Measurements from ENCODE around the gene NAV2.

NAV2 gene

DNA sequence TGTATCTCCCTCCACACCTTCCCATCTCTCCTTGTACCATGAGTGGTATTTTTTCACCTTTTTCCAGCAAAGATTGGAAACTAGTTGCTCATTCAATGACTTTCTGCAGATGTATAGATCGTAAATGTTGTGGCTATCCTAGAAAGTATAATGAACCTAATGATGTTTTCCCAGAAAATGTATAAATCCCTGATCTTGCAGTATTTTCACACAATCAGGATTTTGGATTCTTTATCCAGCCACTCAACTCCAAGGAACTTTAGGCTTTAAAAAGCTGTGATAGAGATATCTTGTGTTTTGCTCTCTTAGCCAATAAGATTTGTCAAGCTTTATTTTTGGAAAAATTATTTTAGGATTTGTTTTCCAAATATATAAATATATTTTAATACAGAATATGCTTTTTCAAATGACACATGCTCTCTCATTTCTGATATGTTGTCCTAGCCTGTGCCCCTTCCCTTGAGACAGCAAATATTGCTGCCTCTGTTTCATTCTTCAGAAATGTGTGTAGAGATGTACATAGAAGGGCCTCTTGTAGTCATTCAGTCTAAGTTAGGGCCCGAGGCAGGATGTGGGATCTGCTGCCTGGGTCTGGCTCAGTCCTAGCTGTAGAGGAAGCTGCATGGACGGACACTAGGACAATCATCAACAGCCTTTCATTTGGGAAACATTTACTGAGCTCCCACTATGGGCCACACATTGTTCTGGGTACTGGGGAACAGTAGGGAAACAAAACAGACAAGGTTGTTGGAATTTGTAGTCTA, 62.4 kb downstream of the NAV2 start:
- DNase-seq (ENCODE audit: low read depth in 4 of 4, low spot score in 1 of 4), result no peak

DNA sequence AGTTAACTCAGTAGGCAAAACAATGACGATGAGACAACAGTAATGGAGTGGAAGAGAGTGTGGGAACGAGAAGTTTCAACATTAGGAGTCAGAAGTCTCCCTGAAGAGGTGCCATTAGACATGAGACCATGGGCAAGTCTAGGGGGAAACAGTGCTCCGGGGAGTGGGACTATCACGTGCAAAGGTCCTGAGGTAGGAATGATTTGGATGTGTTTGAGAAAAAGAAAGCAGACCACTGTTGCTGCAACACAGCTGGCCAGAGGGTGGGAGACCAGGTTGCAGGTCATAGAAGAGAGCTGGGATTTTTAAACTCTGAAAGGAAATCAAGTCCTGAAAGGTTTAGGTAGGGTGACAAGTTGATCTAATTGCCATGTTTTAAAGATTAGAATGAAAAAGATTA, 63.0 kb downstream of the NAV2 start:
- DNase-seq (ENCODE audit: low read depth in 4 of 4, low spot score in 1 of 4), result no peak

DNA sequence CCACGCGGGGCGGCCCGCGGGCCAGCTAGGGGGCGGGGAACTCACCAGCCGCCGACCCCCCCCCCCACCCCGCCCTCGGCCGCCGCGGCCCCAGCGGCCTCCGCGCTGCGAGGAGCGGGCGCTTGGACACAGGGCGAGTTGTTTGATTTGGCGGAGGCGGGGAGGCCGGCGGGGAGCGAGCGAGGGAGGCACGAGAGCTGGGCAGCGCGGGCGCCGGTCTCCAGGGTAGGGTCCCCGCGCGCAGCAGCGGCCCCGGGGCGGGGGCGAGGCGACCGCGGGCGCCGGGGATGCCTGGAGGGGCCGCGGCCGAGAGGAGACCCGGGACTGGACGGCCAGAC, 64.4 kb downstream of the NAV2 start:
- DNase-seq (ENCODE audit: low read depth in 4 of 4, low spot score in 1 of 4), result no peak

DNA sequence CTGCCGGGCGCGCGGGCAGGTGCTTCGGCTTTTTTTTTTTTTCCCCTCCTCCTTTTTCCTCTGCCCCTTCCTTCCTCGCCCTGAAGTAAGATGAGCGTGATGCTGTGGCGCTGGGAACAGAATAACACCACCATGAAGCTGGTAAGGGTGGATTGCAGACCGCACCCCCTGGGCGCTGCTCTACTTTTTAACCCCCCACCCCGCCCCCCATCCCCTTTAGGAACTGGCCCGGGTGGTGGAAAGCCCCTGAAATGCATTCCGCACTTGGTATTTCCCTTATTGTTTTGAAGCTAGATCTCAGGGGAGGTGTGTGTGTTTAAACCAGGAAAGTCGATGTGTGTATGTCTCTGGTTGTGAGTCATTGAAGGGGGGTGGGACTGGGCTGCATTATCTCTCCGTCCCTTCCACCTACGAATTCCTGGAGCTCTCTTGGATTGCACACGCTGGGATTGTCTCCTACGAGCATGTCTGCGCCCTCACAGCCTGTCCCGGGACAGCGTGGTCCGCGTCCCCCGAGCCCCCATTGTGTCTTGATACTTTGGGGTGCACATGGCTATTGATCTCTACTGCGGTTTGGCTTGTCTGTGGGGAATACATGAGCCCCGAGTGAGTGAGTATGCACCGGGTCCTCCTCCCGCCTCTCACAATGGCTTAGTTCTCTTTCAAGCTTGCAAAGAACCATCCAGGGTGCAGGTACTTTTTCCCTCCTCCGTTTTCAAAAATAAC, 64.9 kb downstream of the NAV2 start:
- DNase-seq (ENCODE audit: low read depth in 4 of 4, low spot score in 1 of 4), result no peak

DNA sequence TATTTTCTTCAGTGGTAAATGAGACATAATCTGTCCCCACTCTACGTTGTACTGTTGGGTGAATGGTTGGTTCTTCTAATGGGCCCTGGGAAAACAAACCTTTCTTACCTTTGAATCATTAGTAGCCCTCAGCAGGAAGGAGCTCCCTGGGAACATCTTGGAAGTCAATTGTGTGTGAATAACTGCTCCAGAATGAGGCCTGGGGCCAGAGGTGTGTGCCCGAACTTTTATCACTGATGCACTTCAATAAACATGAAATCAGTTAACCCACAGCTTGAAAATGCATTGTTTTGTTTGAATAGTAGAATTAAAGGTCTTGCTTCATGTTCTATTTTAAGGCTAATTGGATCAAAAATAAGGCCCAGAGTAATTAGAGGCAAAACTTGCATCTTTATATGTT, 67.1 kb downstream of the NAV2 start:
- no peak for DNase-seq (ENCODE audit: low read depth in 4 of 4, low spot score in 1 of 4)

DNA sequence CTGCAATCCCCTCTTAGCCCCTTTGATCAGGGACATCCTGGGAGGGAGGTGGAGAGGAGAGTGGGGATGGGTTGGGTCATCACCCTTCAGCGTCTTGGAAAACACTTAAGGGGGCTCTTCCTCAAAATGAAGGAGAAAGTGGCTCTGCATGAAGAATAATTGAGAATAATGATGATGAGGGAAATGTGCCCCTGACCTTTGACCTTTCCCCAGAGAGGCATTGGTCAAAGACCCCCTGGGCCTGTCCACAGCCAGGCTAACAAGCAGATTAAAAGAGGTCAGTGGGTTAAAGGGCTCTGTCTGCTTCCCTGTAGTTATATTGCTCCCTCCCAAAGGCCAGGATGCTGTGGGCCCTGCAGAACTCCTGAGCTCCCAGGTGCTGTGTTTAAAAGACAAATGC, 68.7 kb downstream of the NAV2 start:
- DNase-seq (ENCODE audit: low read depth in 4 of 4, low spot score in 1 of 4), result no peak

DNA sequence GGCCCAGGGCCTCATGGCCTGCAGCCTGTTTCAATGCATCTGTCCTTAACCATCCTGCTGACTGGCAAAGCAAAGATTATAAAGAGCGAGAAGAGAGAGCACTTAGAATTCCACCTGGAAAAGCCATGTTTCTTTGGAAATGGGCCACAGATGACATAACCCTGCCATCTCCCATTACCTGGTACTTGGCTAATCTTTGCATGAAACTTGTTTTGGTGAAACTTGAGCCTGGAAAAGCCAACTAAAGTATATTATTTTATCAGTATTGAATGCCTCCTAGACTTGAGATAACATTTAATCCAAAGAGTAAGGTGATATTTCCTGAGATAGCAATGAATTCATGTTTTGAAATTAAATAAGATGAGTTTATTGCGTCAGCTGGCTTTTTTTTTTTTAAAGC, 72.6 kb downstream of the NAV2 start:
- DNase-seq (ENCODE audit: low read depth in 4 of 4, low spot score in 1 of 4), result no peak

DNA sequence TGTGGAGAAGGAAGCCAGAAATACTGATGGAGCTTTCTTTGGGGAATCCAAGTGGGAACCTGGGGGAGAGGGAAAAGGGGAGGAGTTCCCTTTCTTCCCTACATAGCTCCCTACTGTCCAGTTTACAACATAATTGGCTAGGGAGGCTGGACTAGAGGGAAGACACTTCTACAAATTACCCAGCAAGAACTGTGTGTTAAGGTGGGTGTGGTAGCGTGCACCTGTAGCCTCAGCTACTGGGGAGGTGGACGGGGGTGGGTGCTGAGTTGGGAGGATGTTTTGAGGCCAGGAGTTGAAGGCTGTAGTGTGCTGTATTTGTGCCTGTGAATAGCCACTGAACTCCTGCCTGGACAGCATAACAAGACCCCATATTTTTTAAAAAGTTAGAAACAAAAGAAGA, 74.0 kb downstream of the NAV2 start:
- no peak for DNase-seq (ENCODE audit: low read depth in 4 of 4, low spot score in 1 of 4)

DNA sequence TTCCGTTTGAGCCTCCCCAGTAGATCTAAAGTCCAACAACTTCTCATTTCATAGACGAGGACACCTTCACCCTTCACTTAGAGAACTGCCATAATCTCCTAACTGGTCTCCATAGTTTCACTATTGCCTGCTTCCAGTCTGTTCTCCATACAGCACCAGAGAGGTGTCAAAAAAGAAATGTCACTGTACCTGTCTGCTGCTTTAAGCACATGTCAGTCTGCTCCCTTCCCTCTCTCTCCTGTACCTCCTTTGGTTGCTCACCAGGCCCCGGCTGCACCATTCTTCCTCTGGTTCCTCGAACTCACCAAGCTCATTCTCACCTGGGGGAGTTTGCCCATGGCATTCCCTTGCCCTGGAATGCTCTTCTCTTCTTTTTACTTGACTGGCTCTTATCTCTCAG, 75.8 kb downstream of the NAV2 start:
- DNase-seq (ENCODE audit: low read depth in 4 of 4, low spot score in 1 of 4), result no peak

DNA sequence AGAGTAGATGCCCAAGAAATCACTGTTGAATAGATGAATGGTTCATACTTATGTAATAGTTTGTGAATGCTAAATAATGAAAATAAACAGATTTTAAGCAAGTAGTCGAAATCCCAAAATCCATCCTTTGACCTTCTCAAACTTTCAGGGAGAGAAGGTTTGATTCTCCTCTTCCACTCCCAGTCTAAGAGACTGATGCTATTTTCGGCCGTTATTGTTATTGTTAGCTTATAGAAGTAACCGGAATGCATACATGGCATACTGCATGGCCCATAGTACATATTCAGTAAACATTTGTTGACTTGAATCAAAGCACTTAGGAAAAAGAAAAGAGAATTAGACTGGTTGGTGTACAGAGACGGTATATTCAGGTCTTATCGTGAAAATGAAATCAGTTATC, 76.6 kb downstream of the NAV2 start:
- DNase-seq (ENCODE audit: low read depth in 4 of 4, low spot score in 1 of 4), result no peak

DNA sequence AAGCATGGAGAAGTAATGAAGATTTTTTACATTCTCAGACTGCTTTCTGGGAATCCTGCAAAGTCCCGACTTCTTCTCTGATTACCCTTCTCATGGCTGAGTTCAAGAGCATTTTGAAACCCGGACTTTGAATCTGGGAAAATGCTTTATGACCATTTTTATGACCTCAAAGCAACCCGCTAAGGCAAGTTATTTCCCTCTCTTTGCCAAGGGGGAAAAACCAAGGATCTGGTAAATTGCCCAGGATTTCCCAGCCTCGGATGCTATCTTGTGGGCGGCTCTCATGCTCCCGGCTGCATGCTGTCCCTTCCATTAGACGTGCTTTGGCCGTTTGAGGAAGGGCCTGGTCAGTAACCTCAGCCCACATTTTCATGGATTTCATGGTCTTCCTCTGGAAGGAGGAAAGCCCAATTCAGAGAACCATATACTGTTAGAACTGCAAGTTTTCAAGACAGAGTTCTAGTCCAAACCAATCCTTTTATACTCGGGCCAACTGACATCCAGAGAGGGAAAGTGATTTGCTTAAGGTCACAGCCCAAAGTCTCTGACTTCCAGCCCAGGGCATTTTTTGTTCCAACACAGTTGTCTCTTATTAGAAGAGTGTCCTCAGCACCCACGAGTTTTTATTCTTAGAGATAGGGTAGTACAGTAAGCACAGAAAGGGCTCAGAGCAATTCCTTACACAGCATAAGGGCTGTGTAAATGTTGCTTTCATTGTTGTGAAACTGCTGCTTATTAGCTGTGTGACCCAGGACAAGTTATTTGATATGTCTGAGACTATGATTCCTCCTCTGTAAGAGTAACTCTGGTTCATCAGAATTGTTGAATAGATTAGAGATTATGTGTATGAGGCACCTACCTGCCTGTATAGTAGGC, 77.4 kb downstream of the NAV2 start:
- no peak for DNase-seq (ENCODE audit: low read depth in 4 of 4, low spot score in 1 of 4)

DNA sequence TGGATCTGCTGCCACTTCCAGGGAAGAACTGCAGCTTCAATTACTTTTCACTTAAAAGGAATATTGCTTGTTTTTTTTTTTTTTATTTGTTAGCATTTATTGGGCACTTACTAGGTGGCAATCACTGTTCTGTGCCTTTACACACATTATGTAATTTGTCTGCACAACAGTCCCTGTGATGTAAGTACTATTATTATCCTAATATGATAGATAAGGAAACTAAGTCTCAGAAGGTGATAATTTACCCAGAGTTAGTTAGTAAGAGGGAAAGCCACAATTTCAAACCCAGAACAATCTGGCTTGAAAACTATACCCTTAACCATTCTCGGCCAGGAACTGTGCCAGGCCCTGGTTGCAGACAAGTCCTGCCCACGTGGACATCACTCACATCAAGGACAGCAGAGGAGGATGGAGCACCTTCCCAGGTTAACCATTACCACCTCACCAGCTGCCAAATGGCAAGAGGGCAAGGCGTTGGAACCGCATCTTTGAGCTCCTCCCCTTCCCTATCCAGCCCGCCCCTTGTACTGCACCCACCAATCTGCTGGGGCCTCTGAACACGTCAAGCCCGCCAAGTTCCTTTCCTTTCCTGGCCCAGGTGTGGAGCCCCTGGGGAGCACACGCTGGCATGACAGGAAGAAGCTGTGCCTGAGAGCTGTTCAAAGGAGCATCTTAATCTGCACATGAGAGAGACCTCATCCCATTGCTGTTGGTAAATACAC, 78.4 kb downstream of the NAV2 start:
- DNase-seq (ENCODE audit: low read depth in 4 of 4, low spot score in 1 of 4), result no peak

DNA sequence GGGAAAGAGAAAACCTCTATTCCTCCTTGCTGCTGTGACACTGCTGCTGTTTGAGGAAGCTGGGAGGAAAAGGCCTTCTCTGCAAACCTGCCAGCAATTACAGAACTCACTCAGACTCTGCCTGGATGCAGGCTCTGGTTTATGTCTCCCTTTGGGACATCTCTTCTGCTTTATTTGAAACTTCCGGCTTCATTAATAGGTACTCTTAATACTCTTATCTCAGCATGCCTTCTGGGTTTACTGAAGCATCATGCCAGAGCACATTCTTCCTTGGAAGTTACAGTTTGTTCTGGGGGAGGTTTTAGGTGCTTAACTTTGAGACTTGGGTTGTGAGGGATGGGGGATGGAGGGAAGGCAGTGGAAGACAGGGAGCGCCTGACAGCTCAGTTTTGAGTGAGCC, 79.9 kb downstream of the NAV2 start:
- no peak for DNase-seq (ENCODE audit: low read depth in 4 of 4, low spot score in 1 of 4)

DNA sequence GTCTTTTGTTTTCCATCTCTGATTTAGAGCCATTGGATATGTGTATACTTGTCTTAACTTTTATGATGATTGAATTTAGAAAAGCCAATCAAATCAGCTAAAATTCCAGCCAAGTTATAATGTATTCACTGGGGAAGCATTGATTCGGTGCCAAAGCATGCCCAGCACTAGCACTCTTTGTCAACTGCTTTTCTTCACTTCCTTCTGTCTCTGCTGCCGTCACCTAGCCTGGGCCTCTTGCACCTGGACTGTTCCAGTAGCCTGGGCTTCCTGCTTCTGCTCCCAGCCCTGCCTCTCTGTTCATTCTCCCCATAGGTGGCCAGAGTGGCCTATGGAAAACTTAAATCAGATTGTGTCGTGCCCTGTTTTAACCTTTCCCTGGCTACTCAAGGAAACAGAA, 80.7 kb downstream of the NAV2 start:
- no peak for DNase-seq (ENCODE audit: low read depth in 4 of 4, low spot score in 1 of 4)

DNA sequence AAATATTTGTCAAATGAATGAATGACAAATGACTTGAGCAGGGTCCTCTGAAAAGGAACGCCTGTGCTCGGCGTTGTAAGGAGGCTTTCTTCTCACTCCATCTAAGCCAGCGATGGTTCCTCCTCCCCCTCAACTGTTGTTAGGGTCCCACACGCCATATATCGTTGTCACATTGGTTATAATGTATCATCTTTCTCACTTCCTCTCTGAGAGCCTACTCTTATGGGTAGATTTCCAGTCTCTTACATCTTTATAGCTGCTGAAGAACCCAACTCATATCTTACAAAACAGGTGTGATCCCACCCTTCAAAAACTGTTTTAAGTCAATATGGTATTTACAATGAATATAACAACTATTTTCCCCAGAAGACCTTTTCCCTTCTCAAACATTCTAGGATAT, 81.5 kb downstream of the NAV2 start:
- no peak for DNase-seq (ENCODE audit: low read depth in 4 of 4, low spot score in 1 of 4)

DNA sequence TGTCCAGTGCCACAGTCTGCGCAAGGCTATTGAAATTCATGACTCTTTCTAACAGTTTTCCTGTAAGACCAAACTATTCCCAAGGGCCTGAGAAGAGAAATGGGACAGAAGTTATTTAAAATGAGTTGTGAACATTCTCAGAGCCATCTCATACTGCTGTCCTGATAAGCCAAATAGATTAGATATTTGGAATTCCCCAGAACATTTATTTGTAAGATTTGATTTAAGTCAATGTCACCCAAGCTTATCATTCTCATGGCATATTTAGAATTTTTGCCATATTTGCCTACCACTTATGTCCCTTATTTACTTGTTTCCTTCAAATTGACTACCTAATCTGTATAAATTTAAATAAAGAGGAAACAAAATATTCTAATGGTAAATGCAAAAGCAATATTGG, 82.4 kb downstream of the NAV2 start:
- DNase-seq (ENCODE audit: low read depth in 4 of 4, low spot score in 1 of 4), result no peak

DNA sequence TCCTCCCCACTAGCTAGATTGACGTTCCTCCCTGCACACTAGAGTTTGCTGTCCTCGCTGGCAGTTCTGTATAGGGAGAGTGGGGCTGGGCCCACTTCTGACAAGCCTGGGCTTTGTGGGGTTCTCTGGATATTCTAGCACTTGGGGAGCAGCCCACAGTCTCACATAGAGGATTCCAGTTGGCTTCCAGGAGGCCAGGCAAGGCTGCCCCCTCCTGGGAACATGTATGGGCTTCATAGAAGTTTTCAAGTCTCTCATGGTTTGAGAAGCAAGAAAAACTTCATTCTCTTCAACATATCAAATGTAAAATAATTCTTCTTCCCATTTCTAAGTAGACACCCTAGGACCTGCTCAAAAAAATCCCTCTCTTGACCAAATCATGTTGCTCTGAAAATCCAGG, 87.5 kb downstream of the NAV2 start:
- no peak for DNase-seq (ENCODE audit: low read depth in 4 of 4, low spot score in 1 of 4)

DNA sequence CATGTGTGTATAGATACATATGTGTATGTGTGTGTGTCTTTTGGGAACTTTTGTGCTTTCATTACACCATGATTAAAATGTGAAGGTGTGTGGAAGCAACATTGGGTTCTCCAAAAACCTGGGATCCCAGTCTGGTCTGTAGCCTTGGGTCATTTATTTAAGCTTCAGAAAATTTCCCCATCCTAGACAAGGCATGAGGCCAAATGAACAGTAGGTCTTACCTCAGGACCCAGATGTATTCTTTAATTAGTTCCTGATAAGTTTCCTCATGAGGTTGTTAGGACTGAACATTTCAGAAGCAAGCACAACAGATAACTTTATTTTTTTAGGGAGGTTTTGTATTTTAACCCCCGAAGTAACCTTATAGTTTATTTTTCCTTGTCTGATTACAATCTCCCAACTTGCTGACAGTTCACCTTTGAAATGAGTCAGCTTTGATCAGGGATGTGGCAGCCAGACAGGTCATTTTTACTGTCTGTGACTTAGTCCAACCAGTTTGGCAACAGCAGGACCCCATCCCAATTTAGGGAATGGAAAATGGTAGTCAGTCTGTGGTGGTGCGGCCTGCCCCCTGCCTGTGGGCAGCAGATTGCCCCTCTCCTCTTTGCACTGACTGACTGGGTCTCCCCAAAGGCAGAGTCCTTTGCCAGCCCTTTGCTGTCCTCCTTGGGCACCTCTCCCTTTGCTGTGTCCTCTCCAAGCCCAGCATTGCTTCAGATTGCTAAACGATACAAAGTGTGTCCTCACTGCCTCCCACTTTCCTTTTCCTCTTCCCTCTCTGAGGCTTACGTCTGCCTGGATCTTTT, 88.3 kb downstream of the NAV2 start:
- no peak for DNase-seq (ENCODE audit: low read depth in 4 of 4, low spot score in 1 of 4)

DNA sequence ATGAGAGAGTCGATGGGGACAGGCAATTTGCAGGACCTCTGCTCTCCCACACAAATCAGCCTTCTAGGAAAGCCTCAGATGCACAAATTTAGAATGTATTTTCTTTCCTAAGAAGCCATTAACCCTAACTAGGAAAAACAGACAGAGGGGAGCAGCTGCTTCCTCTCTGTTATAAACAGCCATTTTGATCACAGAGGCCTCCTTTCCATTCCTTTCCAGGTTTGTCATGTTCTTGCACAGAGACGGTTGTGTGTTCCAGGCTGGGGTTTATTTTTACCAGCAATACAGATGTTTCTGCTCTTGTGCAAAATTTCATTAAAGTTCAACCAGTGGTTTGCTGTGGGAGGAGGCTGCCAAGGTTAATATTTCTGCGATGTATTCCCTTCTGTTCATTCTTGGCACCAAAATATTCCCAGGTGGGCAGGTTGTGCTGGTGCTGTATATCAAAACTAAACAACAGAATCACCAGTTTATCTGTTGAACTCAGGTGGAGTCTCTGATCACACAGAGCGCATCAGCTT, 90.2 kb downstream of the NAV2 start:
- no peak for DNase-seq (ENCODE audit: low read depth in 4 of 4, low spot score in 1 of 4)

DNA sequence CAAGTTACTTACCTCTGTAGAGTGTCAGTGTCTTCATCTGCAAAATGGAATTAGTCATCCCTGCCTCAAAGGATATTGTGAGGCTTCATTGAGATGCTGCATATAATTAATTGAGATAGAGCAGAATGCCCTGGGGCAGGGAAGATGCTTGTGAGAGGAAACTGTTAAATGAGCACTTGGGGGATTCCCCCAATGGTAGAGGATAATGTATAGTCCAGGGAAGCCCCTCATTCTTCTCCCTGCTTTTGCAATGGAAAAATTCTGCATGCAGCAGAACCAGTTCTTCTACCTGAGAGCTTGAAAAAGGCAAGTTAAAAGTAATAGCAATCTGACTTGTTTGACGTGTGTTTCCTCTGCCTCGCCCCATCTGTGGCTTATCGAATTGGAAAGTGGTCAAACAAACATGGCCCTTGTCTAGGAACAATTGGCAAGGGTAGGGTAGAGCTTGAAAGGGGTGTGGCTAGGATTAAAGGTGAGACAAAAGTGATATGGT, 90.9 kb downstream of the NAV2 start:
- no peak for DNase-seq (ENCODE audit: low read depth in 4 of 4, low spot score in 1 of 4)

Data from stimulated activated CD4-positive, alpha-beta T cell treated with anti-CD3 and anti-CD28 coated beads, Interleukin-1b, Interleukin-23, amount 100 ng/mL, for 24 hours (primary cell).